Left lobe of liver (tissue), 2 donors: ENCODE results near the gene DLG4. TPM values are rescaled to one million over a fixed set of nuclear protein-coding genes. Genes with fewer than 3 reads are reported as not detected.

Source experiments
- ATAC-seq: fragments of 200-7000 bp; cut with Tn5 transposase; one replicate; pipeline ENCODE4 v1.9.1; 2020; ENCODE audit warnings: mild to moderate bottlenecking, moderate library complexity
- DNase-seq: peaks from one replicate; pipeline ENCODE4 v3.0.0-alpha.2; 2020; ENCODE audit warnings: low spot score
- total RNA-seq: library from RNA; stranded (reverse); gene quantifications from one replicate; pipeline ENCODE4 v1.2.1, GENCODE V29; 2021
- donor health status: DM: no; HTN: no; CAD: no; lungs with moderate emphysema.
- donor health status: DM: no; HTN: yes; CAD: no.

Gene DLG4
- 5.5 TPM for total RNA-seq

DNA sequence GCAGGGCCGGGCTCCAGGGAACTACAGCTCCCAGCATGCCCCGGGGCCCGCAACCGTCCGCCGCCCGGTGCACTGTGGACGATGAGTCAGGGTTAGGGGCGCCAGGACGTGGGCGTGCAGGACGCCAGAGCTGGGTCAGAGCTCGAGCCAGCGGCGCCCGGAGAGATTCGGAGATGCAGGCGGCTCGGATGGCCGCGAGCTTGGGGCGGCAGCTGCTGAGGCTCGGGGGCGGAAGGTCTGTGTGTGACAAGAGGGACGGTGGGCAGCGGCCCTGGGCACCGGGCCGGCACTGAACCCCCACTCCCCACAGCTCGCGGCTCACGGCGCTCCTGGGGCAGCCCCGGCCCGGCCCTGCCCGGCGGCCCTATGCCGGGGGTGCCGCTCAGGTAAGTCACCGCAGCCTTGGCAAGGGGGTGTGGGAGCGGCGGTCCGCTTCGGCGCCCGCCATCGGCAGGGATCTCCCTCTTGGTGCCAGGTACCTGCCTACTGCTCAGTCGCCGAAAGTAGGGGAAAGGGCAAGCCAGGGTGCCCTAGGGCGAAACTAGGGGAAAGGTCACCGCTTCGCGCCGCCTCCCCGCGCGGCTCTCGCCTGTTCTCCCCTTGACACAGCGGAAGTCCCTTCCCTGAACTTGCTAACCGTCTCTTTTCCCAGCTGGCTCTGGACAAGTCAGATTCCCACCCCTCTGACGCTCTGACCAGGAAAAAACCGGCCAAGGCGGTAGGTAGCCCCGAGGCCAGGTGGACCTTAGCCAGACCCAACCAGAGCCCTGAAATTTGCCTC is at the start of gene DLG4, which contains the start of gene ACADVL:
TSS of gene DLG4 (minus strand) at position 25 of the 781 bp plus-strand sequence.
TSS of gene ACADVL (plus strand) at position 127 of the 781 bp plus-strand sequence. CDS start at position 174, 47 bp downstream.
- DNase-seq (peak; percentile 95), ATAC-seq (peak; percentile 78)

DNA sequence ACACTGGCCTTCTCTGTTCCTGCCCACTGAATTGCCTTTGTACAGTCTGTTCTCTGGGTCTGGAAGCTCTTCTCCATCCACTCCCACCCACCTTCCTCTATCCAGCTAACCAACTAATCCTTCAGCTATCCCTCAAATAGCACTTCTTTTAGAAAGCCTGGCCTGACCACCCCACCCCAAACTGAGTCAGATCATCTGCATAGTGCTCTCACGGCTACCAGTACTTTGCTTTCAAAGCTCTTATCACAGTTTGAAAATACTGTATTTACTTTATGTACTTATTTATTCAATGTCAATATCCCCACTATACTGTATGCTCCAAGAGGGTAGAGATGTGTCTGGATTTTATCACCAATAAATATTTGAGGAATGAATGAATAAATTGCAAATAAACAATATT is 47.1 kb upstream of the DLG4 start:
- no peak for ATAC-seq
- no peak for DNase-seq

DNA sequence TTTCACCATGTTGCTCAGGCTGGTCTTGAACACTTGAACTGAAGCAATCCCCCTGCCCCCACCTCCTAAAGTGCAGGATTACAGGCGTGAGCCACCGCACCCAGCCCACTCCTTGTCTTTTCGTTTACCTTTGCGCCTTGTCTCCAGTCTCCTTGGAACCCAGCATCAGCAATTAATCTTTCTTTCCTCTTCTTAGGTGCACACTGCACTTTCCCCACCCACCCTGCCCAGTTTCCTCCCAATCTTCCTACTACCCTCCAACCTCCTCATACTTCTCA is 44.1 kb upstream of the DLG4 start:
- DNase-seq = no peak
- no peak for ATAC-seq

DNA sequence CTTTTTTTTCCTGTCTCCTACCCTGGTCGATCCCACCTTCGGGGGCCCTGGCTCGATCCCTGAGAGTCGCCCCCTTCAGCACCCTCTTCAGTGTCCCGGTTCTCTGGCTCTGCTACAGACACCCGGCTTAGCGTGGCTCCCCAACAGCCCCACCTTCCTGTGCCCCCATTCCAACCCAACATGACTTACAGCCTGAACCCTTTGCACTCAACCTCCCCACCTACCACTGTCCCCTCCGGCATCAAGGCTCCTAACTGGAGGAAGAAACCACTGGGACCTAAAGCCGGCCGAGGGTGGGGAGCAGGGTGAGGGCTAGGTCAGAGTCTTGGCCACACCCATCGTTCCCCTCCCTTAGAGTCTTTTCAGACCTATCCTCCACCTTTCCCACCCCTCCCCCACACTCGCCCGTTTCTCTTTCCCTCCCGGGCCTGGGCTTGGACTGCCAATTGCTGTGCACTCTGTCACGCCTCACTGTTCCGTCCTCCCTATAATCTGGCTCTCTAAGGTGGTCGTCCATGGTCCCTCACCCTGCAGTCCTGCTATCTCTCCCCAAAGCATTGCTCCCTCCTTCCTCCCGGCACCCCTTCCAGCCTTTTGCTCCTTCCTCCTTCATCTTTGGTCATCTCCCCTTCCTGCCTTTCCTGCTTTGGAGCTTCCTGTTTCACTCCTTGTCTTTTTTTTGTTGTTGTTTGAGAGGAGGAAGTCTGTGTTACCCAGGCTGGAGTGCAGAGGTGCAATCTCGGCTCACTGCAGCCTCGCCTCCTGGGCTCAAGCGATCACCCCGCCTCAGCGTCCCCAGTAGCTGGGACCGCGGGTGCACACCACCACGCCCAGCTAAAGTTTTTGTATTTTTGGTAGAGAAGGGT is 43.5 kb upstream of the DLG4 start:
- ATAC-seq (no peak), DNase-seq (no peak)

DNA sequence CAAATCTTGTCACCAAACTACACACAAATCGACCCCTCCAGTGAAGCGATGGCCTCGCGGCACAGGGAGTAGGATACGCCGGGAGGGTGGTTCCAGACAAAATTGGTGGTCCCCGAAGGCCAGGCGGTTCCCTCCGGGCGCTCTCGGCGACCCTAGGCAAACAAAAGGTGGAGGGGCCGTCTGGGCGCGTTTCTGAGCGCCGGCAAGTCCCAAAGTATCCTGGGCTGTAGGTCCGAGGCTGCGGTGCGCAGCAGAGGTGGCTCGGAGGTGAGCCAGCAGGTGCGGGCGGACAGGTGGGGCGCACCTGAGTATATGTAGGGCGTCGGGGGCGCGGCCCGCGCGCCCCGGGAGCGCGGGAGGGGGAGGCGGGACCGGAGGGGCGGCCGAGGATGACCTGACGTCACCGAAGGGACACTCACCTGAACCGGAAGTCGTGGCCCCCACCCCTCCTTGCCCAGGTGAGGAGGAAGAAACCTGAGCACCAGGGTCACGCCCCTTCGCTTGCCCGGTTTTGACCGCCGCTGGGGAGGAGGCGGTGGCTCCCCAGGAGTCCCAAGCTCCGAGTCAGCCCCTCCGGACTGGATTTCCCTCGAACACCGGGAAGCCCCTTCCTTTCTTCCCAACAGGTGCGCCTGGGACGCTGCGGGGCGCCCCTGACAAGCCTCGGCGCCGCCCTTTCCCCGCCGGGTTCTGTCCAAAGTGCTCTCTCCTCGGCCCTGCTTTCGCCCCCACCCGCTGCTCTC is 42.7 kb upstream of the DLG4 start, which contains the start of gene CLDN7:
TSS of gene CLDN7 (minus strand) at position 287 of the 743 bp plus-strand sequence. CDS start 435 bp downstream, outside the sequence.
- DNase-seq (peak; percentile 62), ATAC-seq (no peak)

DNA sequence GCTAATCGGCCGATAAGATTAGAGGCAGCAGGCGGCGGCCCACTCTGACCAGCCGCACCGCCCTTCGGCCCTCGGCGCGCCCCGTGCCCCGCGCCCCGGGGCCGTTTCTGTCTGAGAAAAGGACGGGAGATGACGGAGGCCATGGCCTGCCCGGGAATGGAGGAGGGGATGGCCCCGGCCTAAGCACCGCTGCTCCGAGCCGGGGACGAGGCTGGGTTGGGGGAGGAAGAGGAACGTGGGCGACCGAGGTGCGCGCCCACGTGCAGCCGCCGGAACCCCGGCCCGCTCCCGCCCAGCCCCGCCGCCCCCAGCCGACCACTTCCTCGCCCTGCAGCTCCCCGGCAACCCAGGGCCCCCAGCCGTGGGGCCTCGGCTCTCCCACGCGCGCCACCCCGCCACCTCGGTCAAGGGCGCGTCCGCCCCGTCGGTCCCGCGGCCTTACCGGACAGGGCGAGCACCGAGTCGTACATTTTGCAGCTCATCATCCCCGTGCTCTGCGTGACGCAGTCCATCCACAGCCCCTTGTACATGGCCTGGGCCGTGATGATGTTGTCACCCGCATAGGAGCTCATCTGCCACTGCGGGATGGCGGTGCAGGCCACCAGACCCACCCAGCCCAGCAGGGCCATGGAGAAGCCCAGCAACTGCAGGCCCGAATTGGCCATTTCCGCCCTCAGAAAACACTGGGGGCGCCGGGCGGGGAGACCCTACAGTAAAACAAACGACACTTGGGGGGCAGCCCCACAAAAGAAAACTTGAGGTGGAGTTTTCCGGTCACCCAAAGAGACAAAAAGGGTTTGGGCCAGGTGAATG is 41.9 kb upstream of the DLG4 start:
- DNase-seq (no peak), ATAC-seq (peak; percentile 30)

DNA sequence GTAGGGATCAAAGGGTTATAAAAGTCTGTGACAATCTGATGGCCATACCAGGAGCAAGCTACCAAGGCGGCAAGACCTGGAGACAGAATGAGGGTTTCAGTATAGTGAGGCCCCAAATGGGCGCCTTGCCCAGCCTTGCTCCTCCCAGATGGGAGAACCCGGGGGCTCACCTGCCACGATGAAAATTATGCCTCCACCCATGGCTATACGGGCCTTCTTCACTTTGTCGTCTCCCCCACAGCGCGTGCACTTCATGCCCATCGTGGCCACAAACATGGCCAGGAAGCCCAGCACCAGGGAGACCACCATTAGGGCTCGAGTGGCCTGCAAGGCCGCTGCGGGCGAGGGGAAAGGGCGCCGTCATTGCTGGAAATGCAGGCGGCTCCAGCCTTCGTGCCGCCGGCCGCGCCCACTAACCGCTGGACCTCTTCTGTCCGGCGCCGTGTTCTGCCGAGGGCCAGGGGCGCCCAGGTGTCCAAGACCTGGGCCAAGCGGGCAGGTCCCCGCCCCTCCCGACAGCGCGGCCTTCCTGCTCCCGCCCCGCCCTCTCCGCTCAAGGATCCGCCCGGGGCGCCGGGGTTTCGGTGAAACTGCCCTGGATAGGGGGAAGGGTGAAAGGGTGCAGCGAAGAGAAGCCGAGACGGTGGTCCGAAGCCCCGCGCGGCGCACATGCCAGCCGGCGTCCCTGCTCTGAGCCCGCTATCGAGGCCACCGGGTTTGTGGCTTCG is 41.2 kb upstream of the DLG4 start:
- ATAC-seq = peak; percentile 78
- DNase-seq = peak; percentile 91

DNA sequence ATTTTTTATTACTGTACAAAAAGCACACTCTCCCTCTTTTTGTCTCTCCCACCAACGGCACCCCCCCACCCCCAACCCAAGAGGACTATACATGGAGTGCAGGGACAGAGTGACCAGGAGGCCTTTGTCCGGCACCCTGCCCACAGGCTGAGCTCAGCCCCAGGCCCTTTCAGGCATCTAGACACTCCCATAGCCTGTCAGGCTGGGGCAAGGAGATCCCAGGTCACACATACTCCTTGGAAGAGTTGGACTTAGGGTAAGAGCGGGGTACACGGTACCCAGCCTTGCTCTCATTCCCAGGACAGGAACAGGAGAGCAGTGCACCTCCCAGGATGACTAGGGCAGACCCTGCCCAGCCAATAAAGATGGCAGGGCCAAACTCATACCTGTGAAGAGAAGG is 40.5 kb upstream of the DLG4 start:
- ATAC-seq = peak; percentile 5
- DNase-seq = no peak

DNA sequence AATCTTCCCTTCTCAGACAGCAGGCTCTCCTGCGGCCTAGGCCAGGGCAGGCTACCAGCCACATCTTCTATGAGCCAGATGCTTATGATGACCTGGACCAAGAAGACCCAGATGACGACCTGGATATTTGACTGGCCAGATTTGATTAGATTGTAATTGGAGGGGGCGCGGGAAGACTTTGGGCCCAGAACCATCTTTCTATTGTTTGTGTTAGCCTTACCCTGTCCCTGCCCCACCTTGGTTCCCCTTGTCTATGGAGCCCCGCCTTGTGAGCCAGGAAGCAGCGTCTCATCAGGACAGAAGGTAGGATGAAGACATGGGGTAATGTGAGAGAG is 39.9 kb upstream of the DLG4 start:
- peak; percentile 1 for ATAC-seq
- no peak for DNase-seq

DNA sequence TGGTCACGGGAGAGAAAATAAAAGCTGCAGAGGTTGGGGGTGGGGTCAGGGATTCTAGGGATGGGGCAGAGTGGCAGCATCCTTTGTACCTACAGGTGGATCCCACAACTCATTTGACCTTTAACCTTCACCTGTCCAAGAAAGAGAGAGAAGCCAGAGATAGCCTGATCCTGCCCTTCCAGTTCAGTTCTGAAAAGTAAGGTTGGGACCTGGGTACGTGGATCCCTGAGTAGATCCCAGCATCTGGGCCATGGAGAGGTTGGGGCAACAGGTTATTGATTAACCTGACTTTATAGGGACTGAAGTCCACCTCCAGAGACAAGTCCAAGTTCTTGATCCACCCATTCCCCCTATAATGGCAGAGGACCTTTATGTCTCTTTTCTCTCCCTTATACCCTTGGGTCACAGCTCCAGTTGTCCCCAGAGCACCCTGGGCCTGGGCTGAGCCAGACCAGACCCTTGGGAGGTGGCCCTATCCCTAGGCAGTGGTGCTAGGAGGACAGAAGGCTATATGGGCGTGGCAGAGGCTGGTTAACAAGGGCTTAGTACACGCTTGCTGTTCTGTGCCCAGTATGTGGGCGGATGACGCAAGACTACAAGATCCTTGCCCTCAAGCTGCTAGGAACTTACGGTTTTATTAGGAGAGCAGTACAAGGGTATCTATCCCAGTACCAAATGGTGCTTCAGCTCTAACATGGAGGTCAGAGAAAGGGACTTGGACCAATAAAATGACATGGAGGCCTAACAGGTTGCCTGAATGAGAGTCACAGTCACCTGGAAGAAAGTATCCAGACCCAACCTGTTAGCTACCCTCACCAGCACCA is 39.3 kb upstream of the DLG4 start:
- peak; percentile 66 for ATAC-seq
- peak; percentile 92 for DNase-seq

DNA sequence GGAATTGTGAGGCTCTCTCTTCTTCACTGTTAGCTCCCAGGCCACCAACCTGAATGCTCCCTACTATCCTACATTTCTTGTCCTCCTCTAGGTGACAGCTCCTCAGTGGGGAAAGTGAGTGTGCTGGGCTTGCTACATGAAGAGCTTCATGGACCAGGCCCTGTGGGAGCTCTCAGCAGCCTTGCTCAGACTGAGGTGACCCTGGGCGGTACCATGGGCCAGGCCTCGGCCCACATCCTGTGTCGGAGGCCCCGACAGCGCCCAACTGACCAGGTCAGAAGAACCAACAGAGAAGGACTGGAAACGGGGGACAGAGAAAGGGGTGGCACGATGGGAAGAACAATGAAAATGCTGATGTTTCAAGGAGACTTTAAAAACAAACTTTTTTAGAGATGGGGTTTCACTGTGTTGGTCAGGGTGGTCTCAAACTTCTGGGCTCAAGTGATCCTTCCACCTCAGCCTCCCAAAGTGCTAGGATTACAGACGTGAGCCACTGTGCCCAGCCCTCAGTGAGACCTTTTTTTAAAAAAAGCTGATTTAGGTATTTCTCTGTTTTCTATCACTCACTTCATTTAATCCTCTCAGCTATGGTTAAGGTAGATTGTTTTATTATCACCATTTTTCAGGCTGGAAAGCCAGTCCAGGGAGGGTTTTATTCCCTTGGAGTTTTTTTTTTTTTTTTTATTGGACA is 37.3 kb upstream of the DLG4 start:
- DNase-seq (no peak), ATAC-seq (no peak)

DNA sequence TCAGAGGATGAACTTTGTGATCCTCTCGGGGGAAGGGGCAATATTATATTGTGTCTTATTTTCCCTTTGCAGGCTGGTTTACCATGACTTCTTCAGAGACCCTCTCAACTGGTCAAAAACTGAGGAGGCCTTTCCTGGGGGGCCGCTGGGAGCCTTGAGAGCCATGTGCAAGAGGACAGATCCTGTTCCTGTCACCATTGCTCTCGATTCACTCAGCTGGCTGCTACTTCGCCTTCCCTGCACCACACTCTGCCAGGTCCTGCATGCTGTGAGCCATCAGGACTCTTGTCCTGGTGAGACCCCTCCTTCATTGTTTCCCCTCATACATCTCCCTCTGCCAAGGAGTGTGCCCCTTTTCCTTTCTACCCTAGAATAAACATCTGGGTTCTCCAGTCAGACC is 34.9 kb upstream of the DLG4 start:
- no peak for DNase-seq
- ATAC-seq = no peak

DNA sequence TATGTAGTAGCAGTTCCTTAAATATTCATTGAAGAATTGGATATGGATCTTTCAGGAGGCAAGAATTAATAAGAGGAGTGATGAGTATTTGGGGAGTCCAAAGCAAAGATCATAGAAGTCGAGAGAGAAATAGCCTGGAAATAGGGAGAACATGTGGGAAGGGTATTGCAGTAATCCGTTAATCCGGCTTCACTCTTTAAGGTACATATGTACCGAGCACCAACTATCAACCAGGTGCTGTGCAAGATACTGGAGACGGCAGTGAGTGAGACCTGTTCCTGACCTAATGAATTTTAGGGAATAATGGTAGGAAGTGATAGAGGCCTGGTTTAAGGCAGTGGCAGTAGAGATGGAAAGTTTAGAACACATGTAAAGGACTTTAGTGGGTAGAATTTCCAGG is 33.4 kb upstream of the DLG4 start:
- ATAC-seq = no peak
- no peak for DNase-seq

DNA sequence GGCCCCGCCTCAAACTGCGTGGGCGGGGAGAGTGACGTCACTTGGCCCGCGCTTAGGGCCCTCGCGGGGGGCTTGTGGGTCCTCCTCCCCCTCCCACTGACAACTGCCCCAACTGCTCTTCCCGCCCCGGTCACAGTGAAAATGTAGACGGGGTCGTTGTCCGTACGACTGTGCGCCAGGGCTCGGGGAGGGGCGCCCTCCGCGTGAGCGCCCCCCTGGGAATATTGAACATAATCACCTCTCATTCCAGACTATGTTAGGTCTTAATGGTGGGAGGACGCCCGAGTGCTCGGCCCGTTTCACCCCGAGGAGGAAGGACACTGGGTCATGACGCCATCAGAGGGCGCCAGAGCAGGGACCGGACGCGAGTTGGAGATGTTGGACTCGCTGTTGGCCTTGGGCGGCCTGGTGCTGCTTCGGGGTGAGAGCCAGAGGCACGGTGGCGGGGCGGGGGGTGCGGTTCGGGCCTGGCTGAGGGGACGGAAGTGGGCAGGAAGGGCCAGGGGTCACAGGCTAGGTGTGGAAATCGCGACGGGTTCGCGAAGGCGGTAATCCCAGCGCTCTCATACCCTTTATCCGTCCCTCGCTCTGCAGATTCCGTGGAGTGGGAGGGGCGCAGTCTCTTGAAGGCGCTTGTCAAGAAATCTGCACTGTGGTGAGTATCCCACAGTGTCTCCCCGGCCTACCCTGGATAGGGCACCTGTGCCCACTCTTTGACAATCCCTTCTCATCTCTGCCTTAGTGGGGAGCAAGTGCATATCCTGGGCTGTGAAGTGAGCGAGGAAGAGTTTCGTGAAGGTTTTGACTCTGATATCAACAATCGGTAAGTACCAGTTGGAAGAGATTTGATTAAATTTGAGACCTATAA is 32.8 kb upstream of the DLG4 start, which contains the start of gene ELP5:
TSS of gene ELP5 (plus strand) at position 40 of the 868 bp plus-strand sequence. CDS start at position 376, 336 bp downstream.
- ATAC-seq (peak; percentile 77), DNase-seq (peak; percentile 96)

DNA sequence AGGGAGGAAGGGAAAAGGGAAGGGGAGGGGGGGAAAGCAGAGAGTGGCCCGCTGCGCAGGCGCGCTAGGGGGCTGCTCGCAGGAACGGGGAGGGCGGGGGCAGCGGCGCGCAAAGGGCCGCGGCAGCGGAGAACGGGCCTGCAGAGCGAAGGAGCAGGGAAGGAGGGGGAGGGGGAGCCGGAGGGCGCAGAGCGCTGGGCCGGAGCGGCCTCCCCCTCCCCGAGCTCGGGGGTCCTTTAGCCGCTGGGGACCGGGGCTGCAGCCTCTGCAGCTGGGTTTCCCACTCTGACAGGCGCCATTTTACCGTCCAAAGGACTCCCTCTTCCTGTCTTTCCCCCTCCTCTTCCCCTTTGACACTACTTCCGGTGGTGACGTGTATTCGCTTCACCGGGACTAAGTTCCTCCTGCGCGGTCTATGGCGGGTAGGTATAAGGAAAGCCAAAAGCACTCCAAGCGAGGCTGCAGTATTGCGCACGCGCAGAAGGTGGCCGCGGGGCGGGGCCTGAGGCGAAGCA is 32.1 kb upstream of the DLG4 start, which contains the start of gene CTDNEP1:
TSS of gene CTDNEP1 (minus strand) at position 74 of the 515 bp plus-strand sequence. CDS start 438 bp downstream, outside the sequence.
- peak; percentile 87 for ATAC-seq
- peak; percentile 99 for DNase-seq

DNA sequence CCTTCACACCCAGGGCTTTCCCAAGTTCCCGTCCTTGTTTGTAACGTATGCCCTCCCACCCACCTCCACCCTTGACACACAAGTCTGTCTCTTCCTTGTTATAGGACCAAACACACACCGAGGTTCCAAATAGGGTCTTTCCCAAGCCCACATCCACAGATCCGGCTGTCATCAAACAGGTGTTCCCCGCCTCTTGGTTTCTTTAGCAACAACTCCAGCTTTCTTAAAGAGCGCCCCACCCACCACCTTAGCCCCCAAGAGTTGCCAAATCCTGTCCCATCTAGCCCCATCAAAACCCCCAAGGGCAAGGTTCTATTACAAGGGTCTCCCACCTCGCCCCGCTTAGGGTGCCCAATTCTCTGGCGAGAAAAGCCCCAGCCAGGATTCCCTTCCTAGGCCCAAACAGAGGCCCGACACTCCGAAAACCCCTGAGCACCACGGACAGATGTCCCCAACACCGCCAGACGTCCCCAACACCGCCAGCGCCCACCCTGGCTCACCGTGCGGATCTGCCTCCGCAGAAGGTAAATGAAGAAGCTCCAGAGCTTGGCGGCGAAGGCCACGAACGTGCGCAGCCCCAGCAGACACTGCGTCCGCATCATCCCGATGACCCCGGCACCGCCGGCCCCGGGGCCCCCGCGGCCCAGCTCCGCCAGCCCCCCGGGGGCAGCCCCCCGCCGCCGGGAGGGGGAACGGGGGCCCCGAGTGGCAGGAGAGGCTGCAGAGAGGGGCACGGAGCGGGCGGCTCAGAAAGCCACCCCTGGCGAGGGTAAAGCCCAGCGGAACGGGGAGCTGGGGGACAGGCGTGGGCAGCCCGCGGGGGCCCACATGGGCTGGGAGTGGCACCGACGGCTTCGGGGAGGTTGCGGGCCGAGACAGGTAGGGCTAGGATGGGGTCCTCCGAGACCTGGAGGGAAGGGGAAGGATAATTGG is 31.3 kb upstream of the DLG4 start:
- DNase-seq (peak; percentile 52), ATAC-seq (no peak)
